GM18507 (cell line): ENCODE data around the gene LSM5.
"Not testable (repeated sequence)": the region's sequence is repeated elsewhere in the genome, so short reads cannot be mapped to it uniquely, and the experiment has no call there.

ENCODE experiments used
- DNase-seq: peaks from one replicate; pipeline ENCODE4 v3.0.0; 2011; ENCODE audit warnings: low read depth; ENCODE audit not compliant: insufficient read length; ENCODE audit errors: extremely low spot score
- FAIRE-seq: peaks from 2 replicates; lab custom pipeline; 2011; peaks lifted over from hg19 to GRCh38; lab: Jason Lieb, UNC

The LSM5 gene

DNA sequence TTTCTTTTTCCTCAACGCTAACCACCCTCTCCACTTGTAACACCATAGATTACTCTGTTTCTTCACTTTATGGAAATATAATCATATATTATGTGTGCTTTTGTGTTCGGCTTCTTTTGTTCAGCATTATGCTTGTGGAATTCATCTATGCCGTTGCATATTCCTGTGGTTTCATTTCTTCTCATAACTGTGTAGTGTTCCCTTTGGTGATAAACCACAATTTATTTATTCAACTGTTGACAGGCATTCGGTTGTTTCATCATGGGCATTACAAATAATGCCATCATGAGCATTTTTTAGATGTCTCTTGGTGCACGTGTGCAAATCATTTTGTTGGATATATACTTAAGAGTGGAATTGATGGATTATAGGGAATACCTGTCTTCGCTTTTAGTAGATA is 17.2 kb upstream of the LSM5 start:
- DNase-seq (no peak), FAIRE-seq (no peak)

GRCh38 chr7:32506266-32507054 is 16.3 kb upstream of the LSM5 start:
- FAIRE-seq (peak; percentile 64), DNase-seq (no peak)

DNA sequence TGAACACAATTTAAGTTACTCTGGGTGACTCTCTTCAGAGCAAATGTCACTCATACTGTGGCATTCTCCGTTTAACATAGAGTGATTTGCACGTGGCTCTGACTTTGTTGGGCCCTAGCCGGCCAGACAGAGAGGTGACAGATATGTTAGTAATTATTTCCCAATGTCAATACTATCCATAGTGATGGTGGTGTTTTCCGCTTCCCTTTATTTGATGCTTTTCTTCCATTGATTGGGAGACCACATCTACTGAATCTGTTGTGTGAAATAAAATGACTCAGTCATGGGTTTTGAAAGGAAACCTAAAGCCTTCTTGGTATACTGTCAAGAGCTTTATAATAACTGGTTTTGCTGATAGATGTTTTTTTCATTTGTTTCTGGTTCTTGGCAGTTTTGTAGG is 12.5 kb upstream of the LSM5 start:
- DNase-seq (no peak), FAIRE-seq (no peak)

GRCh38 chr7:32501522-32501921 is 11.3 kb upstream of the LSM5 start:
- DNase-seq (no peak), FAIRE-seq (no peak)

- FAIRE-seq (no peak), DNase-seq (no peak)
These were observed 10.8 kb upstream of the LSM5 start for GRCh38 chr7:32500922-32501341.

DNA sequence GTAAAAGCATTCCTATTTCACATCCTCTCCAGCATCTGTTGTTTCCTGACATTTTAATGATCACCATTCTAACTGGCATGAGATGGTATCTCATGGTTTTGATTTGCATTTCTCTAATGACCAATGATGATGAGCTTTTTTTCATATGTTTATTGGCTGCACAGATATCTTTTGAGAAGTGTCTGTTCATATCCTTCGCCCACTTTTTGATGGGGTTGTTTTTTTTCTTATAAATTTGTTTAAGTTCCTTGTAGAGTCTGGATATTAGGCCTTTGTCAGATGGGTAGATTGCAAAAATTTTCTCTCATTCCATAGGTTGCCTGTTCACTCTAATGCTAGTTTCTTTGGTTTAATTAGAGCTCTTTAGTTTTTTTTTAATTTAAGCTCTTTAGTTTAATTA is 10.0 kb upstream of the LSM5 start:
- DNase-seq, FAIRE-seq: not testable (repeated sequence)

DNA sequence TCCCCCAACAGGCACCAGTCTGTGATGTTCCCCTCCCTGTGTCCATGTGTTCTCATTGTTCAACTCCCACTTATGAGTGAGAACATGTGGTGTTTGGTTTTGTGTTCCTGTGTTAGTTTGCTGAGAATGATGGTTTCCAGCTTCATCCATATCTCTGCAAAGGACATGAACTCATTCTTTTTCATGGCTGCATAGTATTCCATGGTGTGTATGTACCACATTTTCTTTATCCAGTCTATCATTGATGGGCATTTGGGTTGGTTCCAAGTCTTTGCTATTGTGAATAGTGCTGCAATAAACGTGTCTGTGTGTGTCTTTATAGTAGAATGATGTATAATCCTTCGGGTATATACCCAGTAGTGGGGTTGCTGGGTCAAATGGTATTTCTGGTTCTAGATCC is 9.6 kb upstream of the LSM5 start:
- not testable (repeated sequence) for FAIRE-seq, DNase-seq

DNA sequence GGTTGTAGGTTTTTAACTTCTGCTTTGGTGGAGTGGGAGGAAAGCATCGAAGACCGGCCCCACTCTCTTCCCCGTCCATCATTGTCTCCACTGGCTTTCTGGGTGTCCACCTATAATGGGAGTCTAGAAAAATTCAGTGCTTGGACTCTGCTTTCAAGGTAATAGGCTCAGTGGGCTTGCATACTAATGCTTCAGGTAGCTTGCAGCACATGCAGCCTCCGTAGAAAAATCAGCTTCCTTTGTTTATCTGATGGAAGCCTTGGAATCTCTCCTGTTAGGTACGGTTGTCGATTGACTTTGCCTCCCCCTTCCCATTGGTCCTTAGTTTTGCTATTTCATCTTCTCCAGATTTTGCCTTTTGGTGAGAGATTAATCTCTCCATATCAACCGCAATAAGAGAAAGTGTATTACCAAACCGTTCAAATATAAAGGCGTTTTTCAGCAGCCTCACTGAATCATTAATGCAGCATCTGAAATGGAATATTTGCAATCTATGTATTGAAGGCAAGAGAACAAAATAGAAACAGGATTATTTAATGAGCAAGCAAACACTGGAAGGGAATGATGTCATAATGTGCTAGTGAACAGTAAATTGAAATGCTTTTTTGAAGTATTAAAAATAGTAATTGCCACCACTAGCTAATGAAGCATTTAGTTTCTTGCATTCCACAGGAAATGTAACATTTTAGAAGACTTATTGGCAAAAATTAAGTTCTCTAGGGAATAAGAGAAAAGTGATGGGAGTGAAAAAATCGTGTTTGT is 6.1 kb upstream of the LSM5 start:
- peak; percentile 15 for FAIRE-seq
- no peak for DNase-seq

DNA sequence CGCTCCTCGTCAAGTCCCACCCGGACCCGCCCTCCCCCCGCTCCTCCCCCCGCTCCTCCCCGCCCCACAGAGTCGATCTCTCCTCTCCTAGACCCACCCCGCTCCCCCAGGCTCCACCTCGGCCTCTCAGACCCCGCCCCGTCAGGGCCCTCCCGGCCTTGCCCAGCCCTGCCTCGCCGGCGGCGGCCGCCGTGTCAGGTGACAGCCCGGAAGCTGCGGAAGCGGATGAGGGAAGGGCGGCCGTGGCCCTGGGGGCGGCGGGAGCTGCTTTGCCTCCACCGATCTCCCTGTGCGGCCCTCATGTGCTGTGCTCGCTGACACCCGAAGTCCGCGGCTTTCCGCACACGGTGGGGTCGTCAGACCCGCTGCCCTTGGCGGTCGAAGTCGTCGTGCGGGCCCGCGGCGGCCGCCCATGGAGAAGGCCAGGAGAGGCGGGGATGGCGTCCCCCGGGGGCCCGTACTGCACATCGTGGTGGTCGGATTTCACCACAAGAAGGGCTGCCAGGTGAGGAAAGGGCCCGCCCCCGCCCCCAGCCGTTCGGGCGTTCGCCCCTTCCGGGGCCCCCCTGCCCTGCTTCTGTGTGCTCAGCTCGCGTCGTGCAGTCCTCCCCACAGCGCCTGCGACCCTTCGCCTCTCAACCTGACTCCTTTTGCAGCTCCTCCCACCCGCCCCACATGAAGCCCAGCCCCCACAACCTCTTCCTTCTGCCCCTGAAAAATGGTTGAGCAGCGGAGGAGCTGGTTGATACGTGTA is 5.3 kb upstream of the LSM5 start, which contains the start of gene AVL9:
Gene AVL9, plus strand, starts transcription at position 192 of the 754 bp plus-strand sequence. Its CDS starts 221 bp downstream, at position 413.
- FAIRE-seq, result peak; percentile 94
- DNase-seq, result peak; percentile 85

- no peak for DNase-seq
- no peak for FAIRE-seq
These were observed 4.7 kb upstream of the LSM5 start for GRCh38 chr7:32494946-32495297.

- no peak for FAIRE-seq
These were observed 423 bp downstream of the LSM5 start for GRCh38 chr7:32489788-32490126.

DNA sequence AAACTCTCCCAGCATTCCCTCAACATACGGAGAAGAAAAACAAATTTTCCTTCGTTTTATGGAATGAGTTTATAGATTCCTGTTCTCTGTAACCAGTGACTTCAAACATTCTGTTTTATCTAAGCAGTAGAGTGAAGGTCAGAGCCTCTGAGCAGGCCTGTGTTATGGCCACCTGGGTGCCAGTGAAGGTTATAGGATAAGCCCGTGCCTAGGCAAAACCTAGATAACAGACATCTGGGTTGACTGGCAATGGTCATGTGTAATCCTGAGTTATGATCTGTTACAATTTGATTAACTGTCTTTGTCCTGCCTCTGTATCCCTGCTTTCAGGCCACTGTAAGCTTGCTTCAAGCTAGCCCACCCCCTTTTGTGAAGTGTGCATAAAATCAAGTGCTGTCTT is 8.3 kb downstream of the LSM5 start:
- FAIRE-seq, result no peak
- DNase-seq, result no peak

More at GRCh38 chr7:32489788-32490126, 423 bp downstream of the LSM5 start:
- no peak for DNase-seq

GRCh38 chr7:32481176-32481575 is 9.0 kb downstream of the LSM5 start:
- DNase-seq (no peak), FAIRE-seq (no peak)

DNA sequence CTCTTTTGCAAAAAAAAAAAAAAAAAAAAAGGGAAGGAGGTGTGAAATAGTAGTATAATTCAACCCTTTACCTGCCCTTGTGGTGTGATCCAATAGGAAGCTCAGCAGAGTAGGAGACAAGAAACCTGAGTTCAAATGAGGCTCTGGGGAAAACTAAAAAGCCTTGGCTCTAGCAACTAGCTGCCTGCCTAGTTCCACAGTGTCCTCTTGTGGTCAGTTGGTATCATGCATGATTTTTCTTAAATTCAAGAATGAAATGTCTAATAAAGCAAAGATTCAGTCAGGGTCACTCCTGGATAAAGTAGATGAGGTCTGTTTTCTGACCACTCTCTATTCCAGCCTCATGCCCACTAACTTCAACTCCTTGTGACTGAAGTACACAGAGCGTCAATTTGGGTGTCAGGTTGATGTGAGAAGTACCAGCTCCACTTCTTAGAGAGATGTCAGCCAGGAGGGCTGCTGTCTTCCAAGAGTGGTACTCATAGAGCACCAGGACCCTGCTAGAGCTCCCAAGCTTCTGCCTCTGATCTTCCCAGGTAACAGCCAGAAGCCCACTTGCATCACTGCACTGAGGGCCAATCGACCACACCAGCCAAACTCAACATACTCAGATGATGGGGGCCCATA is 10.5 kb downstream of the LSM5 start:
- DNase-seq (no peak), FAIRE-seq (peak; percentile 66)

DNA sequence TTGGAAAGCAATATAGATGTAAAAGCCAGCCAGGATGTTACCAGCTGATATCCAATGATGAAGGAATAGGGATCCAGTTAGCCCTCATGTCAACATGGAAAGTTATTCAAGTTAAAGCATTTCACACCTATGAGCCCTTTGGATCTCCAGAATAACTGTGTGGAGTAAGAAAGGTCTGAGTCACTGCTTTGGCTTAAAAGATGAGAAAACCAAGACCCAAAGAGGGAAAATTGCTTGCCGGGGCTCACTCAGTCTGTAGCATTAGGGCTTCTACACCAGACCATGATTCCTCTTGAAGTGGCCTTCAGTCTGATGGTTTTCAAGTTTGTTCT is 12.6 kb downstream of the LSM5 start:
- FAIRE-seq (no peak), DNase-seq (no peak)

- DNase-seq, result no peak
- no peak for FAIRE-seq
These were observed 13.1 kb downstream of the LSM5 start for GRCh38 chr7:32476816-32477648.

DNA sequence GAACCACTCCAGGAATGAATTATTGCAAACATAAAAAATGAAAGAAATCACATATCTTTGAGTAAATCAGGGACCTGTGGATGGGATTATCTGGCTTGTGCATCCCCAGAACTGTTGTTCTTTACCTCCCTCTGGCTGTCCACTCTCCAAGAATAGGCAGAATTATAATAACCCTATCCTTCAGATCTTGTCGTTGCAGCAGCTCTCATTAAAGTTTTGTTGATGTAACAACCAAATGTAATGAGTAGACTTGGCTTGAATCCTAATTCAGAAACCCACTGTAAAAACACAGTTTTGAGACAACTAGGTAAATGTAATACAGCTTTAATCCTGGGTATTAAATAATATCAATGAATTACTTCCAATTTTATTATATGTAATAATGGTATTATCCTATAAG is 16.2 kb downstream of the LSM5 start:
- FAIRE-seq, result no peak
- no peak for DNase-seq

GRCh38 chr7:32472015-32472414 is 18.2 kb downstream of the LSM5 start:
- no peak for FAIRE-seq
- DNase-seq, result no peak

- DNase-seq (no peak), FAIRE-seq (no peak)
These were observed 19.3 kb downstream of the LSM5 start for GRCh38 chr7:32470871-32471270.
